Measurements from ENCODE around the gene GLRA3.
"Not testable (repeated sequence)": the region's sequence is repeated elsewhere in the genome, so short reads cannot be mapped to it uniquely, and the experiment has no call there.

Gene GLRA3

DNA sequence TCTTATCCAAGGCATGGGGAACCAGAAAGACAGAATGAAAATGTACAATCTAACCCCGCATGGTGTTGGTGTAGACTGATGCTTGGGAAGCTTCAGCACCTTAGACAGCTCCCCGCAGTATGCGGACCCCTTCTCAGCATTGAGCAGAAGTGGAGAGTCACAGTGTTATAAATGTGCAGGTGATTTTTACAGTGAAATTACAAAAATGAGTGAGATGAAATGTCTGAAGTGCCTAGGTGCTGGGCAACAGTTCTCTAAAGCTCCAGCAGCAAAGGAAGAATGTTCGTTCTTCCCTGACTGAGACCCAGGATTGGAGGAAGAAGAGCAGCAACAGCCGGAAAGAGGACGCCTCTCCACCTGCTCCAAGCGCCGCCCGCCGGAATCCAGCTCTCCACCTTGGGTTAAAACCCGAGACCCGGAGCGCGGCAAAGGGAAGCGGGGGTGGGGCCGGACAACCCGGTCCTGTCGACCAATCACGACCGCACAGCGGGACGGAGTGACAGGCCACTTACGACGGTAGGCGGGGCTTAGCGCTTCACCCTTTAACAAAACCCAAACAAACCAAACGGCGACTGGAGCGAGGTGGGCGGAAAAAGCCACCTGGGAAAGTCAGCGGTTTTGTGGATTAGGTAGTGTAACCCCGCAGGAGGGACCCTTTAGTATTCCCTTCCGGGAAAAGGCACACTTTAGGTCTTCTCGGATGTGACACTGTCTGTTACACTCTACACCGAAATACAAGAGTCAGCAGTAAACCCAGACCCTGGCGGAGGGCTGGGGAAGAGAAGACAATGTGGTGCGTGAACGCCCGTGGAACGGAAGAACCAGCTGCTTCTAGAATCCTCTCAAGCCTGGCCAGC, at the start of gene GLRA3:
Gene GLRA3 (minus strand): TSS at position 403 of the 857 bp plus-strand sequence. CDS start 436 bp downstream, outside the sequence.
- DNase-seq: peak; percentile 39

DNA sequence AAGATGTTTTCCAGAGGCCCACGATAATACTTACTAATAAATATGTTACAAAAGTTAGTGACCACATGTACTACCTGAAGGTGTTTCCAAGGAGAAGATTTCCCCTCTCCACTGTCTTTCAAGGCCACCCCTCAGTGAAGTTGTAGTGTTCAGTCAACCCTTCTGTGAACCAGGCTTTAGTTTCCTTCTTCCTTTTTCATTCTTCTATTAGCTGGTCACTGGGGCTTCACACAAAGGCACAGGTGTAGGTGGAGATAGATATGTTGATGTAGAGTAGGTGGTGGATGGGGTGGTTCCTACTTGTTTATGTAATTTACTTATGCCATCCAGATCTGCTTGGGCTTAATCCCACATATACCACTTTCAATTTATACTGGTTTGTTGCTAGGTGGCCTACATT, 45.9 kb upstream of the GLRA3 start:
- DNase-seq: no peak

DNA sequence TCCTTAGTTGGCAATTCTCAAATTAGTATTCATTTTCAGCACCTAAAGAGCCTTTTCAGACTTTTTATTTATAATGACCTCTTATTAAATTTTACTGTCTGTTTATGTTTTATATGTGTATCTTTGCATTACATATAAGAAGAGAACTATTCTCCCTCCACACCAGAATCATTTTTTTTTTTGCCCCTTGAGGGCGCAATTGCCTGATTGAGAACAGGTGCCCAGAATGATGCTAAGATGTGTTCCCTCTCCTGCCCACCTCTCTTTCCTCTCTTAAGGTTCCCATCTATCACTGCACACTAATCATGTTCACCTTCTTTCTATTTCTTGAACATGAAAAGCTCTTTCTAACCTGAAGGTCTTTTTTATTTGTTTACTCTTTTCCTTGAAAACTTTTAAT, 44.9 kb upstream of the GLRA3 start:
- DNase-seq: peak; percentile 6

DNA sequence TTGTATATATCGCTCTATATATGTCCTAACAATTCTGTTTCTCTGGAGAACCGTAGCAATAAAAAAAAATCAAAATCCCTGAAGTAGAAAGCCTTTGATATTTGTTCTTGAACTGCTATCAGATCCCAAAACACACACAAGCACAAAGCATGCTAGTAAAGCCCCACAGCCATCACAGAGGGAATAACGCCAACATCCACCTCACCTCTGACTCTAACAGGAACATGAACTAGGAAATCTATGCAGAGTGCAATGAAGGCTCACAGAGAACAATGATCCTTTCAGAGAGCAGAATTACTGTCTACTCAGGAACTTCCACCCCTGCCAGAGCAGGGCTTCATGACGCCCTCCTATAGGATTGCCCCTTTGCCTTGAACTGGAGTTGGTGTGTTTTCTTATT, 44.1 kb upstream of the GLRA3 start:
- not testable (repeated sequence) for DNase-seq

DNA sequence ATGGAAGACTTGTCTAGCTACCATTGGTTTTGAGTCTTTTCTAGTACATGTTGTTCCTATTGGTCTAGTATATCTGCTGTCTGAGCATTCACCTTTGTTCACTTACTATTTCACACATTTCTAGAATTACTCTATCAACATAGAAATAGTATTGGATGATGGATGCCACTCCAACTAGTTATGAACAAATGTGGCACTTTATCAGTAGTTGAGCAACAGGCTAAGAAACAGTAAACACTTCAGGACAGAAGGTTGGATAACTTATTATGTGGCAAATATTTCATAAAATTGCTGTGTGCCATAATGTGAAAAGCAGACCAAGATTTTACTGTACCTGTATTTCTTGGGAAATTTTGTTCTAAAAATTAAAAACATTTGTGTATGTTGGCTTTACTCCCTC, 42.4 kb upstream of the GLRA3 start:
- DNase-seq: no peak

DNA sequence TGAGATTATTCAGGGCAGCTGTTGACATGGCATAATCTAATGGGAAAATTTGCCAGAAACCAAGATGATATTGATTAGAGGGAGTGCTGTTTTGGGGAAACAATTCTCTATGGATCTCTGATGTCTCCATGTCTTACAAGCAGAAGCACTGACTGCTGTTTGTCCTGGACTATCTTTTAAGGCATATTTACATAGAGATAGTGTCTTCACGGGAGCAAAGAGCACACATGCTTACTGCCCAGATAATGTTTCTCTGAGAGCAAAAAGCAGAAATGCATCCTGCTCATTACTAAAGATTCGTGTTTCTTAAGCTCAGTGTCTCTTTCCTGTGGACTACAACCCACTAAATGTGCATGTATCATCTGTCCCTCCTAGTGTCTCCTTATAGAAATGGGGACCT, 41.3 kb upstream of the GLRA3 start:
- no peak for DNase-seq

DNA sequence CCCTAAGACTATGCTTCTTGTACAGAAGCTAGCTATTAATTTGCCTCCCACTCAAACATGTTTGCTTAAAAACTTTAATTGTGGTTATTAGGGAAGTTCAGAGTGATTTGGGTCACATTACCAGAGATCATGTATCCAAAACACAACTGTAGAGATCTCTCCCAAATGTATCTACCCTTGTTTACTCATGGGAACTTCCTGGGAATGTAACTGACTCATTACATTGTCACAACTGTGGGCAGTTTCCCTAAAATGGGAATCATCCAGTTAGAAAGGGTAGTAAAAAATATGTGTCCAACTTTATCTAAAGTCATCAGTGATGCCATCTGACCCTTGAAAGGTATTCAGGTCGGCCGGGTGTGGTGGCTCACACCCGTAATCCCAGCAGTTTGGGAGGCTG, 40.3 kb upstream of the GLRA3 start:
- DNase-seq: no peak

DNA sequence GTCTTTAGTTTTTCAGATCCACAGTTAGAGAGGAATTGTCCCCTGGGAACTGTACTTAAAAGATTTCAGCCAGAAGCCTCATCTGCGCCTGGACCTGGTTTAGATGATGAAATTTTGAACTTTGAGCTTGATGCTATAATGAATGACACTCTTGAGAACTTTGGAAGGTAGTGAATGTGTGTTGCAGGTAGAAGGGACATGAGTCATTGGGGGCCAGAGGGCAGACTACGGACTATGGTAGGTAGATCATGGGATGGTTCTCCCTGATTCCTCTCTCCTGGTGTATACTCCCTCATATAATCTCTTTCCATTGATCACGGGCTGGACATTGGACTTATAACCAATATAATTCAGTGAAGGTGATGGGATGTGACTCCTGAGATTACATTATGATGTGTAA, 38.9 kb upstream of the GLRA3 start:
- DNase-seq: no peak

DNA sequence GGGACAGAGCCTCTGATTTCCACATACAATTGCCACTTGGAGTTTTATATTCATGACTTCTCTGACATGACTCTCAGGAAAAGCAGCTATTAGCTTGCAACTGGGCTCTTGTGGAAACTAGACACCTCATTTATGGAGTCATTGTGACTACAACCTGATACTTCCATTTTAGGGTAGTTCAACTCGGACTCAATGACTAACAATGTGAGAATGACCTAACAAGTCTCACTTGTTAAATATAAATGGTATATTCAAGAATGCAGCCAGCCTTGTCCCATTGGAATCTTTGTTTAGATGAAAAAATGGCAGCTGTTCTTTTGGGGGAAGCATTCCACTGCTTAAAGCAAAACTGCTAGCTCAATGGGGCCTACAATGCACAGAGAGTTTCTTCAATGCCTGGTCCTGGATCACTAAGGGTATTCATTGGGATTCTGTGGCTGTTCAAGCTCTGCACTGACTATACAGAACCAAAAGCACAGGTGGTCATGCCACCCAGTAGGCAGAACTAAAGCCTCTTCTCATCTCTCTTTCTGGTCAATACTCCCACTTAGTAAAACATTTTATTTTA, 36.5 kb upstream of the GLRA3 start:
- no peak for DNase-seq

DNA sequence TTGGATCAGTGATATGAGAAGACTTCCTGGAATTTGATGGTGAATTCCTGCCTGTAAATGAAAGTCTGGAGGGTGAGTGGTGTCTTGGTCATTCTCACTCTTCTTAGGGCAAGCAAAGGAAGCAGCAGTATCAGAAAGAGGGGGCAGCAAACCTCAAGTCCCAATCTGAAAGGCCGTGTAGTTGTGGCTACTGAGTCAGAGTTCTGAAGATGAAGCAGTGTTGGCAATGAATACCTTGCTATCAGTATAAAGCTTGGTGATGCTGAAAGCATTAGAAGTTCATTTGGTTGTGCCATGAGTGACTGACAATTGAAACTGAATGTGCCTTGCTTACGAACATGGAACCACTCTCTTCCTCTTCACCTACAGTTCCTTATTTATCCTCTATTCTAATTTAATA, 35.0 kb upstream of the GLRA3 start:
- no peak for DNase-seq

DNA sequence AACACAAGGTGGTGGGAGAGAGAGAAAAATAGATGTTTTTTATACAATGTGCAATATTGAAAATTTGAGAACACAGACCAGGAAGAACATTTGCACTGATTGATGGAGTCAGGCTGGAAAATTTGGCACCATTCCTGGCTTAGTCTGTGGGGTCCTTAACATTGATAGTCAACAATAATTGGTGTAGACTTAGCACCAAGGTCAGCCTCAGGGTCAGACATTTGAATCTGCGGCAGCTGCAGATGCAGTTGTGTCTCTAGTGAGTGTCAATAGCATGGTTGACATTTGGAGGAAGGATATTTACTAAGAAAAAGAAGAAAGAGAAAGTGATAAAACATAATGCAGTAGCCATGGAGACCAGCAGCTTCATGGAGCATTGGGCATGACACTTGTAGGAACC, 31.5 kb upstream of the GLRA3 start:
- no peak for DNase-seq

DNA sequence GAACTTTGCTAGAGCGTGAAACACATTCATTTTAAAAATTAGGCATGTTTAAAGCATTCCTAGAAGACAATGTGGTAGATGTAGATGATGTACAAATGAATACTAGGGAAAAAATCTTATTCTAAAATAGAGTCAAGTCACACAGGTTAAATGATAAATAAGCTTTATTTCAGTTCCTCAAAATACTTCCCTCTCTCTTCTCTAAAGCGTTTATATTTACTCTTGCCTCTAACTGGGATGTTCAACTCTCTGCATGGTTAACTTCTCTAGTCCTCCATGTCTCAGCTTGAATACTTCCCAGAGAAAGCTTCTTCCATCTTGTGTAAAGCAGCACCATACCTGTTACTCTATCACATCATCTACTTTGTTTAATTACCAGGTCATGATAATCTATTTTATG, 30.9 kb upstream of the GLRA3 start:
- DNase-seq: no peak

DNA sequence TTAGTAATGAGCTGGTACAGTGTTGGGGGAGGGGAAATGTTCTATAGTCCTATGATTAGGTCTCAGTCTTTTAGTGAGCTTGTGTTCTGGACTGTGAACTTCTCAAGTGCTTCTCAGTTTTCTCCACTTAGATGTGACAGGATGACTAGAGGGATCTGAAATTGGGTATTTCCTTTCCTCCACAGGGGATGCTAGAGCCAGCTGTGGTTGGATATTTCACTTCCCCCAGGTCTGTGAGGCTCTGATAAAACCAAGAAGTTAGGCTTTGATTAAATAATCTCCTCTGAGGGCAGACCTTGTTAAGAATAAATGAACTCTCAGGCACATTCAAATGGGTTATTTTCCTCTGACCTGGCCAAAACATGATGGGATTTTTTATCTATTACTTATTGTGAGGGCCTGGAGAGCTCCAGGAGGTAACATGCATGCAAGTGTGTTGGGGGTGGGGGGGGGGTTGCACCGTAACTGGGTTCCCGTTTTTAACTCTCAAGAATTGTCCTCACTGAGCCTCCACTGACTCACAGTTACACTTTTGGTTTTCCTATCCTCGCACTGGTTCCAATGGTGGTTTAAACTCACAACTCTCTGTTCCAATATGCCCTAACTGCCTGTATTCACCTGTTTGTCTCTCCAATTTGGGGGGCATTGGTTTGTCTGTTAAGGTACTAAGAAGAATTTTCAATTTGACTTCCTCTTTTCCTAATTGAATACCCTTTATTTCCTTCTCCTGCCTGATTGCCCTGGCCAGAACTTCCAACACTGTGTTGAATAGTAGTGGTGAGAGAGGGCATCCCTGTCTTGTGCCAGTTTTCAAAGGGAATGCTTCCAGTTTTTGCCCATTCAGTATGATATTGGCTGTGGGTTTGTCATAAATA, 28.1 kb upstream of the GLRA3 start:
- DNase-seq: no peak

DNA sequence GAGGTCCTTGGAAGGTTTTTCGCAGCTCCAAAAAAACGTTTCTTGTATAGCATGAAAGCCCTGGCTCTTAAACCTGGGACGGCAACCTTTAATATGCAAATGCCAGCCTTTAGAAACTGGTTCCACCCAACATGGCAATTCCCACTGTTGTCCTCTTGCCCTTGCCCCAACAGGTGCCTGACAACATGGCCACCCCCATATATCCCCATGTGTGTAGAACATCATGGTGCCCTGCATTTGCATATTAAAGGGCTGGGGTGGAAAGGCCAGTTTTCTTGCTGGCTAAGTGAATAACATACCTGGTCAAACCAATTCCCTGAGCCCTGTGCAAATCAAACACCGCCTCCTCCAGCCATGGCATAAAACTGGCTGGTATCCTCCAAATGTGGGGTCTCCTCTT, 26.0 kb upstream of the GLRA3 start:
- no peak for DNase-seq

DNA sequence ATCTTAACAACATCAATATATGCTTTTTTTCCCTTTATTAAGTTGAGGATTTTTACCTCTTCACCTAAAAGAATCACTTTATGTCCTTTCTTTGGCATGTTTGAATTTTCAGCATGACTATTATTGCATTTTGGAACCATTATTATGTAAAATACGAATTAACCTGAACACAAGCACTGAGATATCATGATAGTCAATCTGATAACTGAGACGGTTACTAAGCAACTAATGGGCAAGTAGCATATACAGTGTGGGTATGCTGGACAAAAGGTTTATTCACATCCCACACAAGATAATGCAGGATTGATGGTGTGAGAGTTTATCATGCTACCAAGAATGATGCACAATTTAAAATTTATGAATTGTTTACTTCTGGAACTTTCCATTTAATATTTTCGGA, 24.6 kb upstream of the GLRA3 start:
- DNase-seq: no peak

DNA sequence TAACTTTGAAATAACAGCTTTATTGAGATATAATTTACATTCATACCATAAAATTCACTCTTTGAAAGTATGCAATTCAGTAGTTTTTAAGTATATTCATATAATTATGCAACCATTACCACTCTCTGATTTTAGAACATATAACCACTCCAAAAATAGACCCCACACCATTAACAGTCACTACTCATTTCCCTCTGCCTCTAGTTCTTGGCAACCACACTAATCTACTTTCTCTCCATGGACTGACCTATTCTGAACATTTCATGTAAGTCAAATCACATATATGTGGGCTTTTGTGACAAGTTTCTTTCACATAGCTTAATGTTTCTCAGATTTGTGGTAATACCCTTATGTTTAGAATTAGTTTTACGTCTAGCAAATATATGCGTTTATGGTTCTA, 19.5 kb upstream of the GLRA3 start:
- DNase-seq: no peak

DNA sequence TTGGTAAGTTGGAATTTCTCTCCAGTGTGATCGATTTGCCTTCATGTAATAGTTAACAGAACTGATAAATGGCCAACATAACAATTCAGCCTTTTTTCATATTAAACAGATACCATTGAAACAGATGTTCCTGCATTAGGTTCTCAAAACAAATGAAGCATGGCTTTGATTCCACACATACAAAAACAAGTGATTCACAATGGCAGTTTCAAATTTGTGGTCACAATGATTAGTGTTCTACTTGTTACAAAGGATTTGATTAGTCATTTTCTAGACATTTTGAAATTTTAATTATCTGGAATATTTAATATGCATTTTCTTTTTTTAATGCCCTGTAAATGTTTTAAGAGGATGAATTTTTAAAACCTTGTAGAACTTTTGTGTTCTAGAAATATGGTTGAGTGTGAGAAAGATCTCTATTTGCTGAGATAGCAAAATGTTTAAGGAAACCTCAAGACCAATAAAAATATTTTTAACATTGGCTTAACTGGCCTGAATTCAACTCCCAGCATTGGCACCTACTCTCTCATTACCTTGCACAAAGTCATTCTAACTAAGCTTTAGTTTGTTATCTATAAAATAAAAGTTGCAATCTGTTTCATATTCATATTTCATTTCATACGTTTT, 18.9 kb upstream of the GLRA3 start:
- DNase-seq: no peak

DNA sequence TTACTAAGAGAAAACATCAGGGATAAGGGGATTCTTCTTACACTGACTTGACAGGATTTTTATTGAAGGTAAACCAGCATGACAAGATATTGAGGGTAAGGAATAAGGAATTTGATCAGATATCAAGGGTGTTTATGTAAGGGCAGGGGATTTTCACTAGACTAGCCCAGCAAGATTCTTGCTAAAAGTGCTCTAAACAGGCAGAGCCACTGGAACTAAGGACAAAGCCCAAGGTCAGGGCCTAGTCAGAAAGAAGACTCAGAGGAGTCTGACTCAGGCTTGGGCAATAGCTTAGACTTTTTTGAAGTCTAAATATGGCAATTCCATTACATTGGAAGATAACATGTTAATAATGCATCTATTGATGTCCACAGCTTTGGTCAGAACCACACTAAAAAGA, 6.5 kb upstream of the GLRA3 start:
- no peak for DNase-seq

DNA sequence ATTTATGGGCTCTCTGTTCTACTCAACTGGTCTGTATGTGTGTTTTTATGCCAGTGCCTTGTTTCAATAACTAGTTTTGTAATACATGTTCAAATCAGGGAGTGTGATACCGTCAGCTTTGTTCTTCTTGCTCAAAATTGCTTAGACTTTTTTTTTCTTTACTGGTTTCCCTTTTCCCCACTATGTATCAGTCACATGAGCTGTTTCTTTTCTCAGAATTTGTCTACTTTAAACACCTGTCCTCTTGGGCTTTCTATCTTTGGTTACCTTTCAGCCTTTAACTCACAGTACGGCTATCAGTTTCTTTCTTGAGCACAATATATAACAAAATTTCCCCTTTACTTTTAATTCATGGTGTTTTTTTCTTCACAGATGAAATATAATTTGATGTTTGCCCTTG, 5.4 kb upstream of the GLRA3 start:
- no peak for DNase-seq

DNA sequence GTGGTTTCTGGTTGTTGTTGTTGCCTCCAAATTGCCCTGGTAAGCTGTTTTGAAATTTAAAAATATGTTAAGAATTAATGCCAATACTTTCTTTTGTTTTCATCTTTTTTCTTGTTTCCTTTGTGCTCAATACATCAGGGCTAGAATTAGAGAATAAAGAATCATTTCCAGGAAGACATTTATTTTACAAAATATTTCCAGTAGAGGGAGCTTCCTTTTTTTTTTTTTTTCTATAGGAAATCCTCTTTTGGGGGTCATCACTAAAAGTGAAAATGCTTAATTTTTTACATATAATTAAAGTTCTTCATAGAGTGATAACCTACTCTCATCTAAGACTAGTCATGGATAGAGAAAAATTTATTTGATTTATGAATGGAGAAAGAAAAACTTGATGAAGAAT, 2.4 kb downstream of the GLRA3 start:
- DNase-seq: no peak

DNA sequence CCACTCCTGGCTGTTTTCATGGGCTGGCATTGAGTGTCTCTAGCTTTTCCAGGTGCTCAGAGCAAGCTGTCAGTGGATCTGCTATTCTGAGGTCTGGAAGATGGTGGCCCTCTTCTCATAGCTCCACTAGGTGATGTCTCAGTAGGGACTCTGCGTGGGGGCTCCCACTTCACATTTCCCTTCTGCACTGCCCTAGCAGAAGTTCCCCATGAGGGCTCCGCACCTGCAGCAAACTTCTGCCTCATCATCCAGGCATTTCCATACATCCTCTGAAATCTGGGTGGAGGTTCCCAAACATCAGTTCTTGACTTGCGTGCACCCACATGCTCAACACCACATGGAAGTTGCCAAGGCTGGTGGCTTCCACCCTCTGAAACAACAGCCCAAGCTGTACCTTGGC, 13.8 kb downstream of the GLRA3 start:
- DNase-seq: no peak

DNA sequence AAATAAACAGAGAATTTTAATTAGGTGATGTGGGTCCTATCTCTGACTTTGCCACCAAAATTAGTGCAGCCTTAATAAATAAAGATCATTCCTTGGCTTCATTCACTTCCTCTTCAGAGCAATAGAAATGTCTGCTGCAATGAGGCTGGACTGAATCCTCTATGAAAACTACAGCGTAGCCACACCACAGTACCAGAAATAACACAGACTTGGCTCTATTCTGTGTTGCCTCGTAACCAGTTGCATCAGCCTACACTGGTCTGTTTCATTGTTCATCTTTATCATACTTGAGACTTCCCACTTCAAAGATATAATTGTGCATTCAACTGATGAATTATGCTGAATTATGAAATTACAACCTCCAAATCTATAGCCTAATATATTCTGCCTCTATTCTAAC, 15.8 kb downstream of the GLRA3 start:
- DNase-seq: no peak

DNA sequence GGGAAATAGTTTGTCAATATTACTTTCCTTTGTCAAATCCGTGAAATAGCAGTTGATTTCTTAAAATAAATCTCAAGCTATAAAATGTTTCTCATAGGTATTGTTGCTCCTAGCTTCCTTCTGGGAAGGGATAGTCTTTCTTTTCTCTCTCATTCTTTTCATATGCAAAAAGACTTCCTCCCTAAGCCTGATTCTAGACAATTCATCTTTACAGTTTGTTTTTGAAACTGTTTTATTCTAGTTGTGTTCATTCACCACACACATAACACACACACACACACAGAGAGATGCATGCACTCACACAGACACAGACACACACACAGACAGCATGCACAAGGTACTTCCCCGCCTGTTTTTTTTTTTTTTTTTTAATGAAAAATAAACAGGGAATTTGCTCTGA, 18.2 kb downstream of the GLRA3 start:
- DNase-seq: no peak
